Panc1 (cell line): Measurements from ENCODE around the gene SLFNL1. TPM values are rescaled to one million over a fixed set of nuclear protein-coding genes. Genes with fewer than 3 reads are reported as not detected.

Experiments
- ATAC-seq: fragments of 200-7000 bp; cut with Tn5 transposase; 2 replicates; pipeline ENCODE4 v1.9.1; 2020; ENCODE audit warnings: mild to moderate bottlenecking, moderate library complexity
- BruUV-seq: library from RNA; stranded (reverse); fragments of 400-500 nt; replicated peaks from 2 replicates; lab custom pipeline; 2021; lab: Mats Ljungman, UMichigan
- CTCF ChIA-PET: fragments of 300-600 bp; sonication (Branson Sonifier 250); formaldehyde crosslinking; loops from one replicate; lab custom pipeline; 2022; ENCODE audit warnings: antibody characterized with exemption; lab: Charles Lee
- POLR2A ChIA-PET: fragments of 300-600 bp; sonication (Branson Sonifier 250); formaldehyde crosslinking; loops from one replicate; lab custom pipeline; 2022; ENCODE audit warnings: antibody characterized with exemption; lab: Charles Lee
- DNase-seq: peaks from one replicate; pipeline ENCODE4 v3.0.0-alpha.2; 2010; ENCODE audit warnings: low read depth, low spot score
- H3K27ac ChIP-seq: 2 replicates; pipeline ENCODE4 v1.5.1; 2011; ENCODE audit warnings: mild to moderate bottlenecking, low read length, inconsistent platforms
- H3K27me3 ChIP-seq: fragments of 200-500 bp; sonication (Bioruptor generic); 2 replicates; pipeline ENCODE4 v1.6.0; 2014; ENCODE audit warnings: low read length, inconsistent platforms; ENCODE audit not compliant: control insufficient read depth, insufficient read depth
- H3K36me3 ChIP-seq: fragments of 200-500 bp; sonication (Bioruptor generic); 2 replicates; pipeline ENCODE4 v1.5.1; 2014; ENCODE audit warnings: inconsistent platforms, mild to moderate bottlenecking, low read length, moderate library complexity; ENCODE audit not compliant: control insufficient read depth, insufficient read depth
- H3K4me1 ChIP-seq: 2 replicates; pipeline ENCODE4 v1.5.1; 2011; ENCODE audit warnings: inconsistent platforms, mild to moderate bottlenecking, low read length, moderate library complexity; ENCODE audit not compliant: control insufficient read depth, insufficient read depth
- H3K4me3 ChIP-seq, 2 experiments: 2 replicates each; pipeline ENCODE4 v1.5.1; 2011 to 2012; ENCODE audit warnings: low read depth in 2 of 2, low read length in 2 of 2, mild to moderate bottlenecking in 2 of 2, inconsistent platforms in 1 of 2, moderate library complexity in 1 of 2
- H3K9me3 ChIP-seq: fragments of 200-500 bp; sonication (Bioruptor generic); 2 replicates; pipeline ENCODE4 v1.5.1; 2014; ENCODE audit warnings: low read depth, mild to moderate bottlenecking, inconsistent platforms, low read length, moderate library complexity; ENCODE audit not compliant: control insufficient read depth, insufficient read depth
- POLR2AphosphoS5 ChIP-seq: IDR thresholded peaks from 2 replicates; pipeline ENCODE4 v1.6.1; 2012; ENCODE audit warnings: mild to moderate bottlenecking, low read depth, low read length, moderate library complexity
- SIN3A ChIP-seq: IDR thresholded peaks from 2 replicates; pipeline ENCODE4 v1.6.1; 2012; ENCODE audit warnings: low read depth, mild to moderate bottlenecking, low read length, moderate library complexity, borderline replicate concordance; ENCODE audit not compliant: insufficient read depth
- TCF7L2 ChIP-seq: IDR thresholded peaks from 2 replicates; pipeline ENCODE4 v1.6.1; 2011; ENCODE audit warnings: mild to moderate bottlenecking, low read depth, low read length, inconsistent platforms
- in situ Hi-C: cut with HindIII; loops from 2 replicates; pipeline ENCODE4 v1.10.0; 2016; ENCODE audit warnings: low sequenced_read_pairs, low pct_unique_long_range_greater_than_20kb
- intact Hi-C: fragments of 100-400 bp; cut with micrococcal nuclease; formaldehyde crosslinking; loops from one replicate; pipeline ENCODE4 v1.10.0; 2022; ENCODE audit not compliant: unreplicated experiment
- total RNA-seq: library from RNA; stranded (reverse); gene quantifications from one replicate; pipeline ENCODE4 v1.2.1, GENCODE V29; 2021; ENCODE audit not compliant: unreplicated experiment
- TF ChIP-seq, protein P1 (sequence below), 2 experiments: IDR thresholded peaks; 2 replicates each; pipeline ENCODE4 v1.6.1; 2011 to 2012; ENCODE audit warnings: low read depth in 2 of 2, control low read depth in 1 of 2, low read length in 1 of 2, mild to moderate bottlenecking in 1 of 2, moderate library complexity in 1 of 2; ENCODE audit not compliant: insufficient read depth in 1 of 2
- TF ChIP-seq, protein P2 (sequence below): fragments of 450-650 bp; IDR thresholded peaks from 2 replicates; pipeline ENCODE4 v1.5.1; 2017; ENCODE audit warnings: mild to moderate bottlenecking

SLFNL1 gene
- total RNA-seq, 1 experiment from 2014 or later: 0.10 TPM

GRCh38 chr1:41015281-41015896, 6.1 kb downstream of the SLFNL1 start:
- no peak overlapping the region for H3K4me3 ChIP-seq
- ATAC-seq (no peak), DNase-seq (no peak)
- peaks cover 21% of the 10 kb centered on the region for H3K36me3 ChIP-seq
- peaks cover 20% of the 10 kb centered on the region for H3K4me1 ChIP-seq
- in situ Hi-C loops: no loop called here
- H3K27me3 ChIP-seq: no peaks in the 10 kb centered on the region
- intact Hi-C loops: no loop called here
- H3K9me3 ChIP-seq: no peaks in the 10 kb centered on the region
- H3K27ac ChIP-seq: no peak overlapping the region
- peak; percentile 27; the same call in 1 of the 2 replicates for TF ChIP-seq POLR2AphosphoS5
- TF ChIP-seq, protein P1, sequence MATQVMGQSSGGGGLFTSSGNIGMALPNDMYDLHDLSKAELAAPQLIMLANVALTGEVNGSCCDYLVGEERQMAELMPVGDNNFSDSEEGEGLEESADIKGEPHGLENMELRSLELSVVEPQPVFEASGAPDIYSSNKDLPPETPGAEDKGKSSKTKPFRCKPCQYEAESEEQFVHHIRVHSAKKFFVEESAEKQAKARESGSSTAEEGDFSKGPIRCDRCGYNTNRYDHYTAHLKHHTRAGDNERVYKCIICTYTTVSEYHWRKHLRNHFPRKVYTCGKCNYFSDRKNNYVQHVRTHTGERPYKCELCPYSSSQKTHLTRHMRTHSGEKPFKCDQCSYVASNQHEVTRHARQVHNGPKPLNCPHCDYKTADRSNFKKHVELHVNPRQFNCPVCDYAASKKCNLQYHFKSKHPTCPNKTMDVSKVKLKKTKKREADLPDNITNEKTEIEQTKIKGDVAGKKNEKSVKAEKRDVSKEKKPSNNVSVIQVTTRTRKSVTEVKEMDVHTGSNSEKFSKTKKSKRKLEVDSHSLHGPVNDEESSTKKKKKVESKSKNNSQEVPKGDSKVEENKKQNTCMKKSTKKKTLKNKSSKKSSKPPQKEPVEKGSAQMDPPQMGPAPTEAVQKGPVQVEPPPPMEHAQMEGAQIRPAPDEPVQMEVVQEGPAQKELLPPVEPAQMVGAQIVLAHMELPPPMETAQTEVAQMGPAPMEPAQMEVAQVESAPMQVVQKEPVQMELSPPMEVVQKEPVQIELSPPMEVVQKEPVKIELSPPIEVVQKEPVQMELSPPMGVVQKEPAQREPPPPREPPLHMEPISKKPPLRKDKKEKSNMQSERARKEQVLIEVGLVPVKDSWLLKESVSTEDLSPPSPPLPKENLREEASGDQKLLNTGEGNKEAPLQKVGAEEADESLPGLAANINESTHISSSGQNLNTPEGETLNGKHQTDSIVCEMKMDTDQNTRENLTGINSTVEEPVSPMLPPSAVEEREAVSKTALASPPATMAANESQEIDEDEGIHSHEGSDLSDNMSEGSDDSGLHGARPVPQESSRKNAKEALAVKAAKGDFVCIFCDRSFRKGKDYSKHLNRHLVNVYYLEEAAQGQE (IDR thresholded peaks at IDR 0.05; ENCODE audit: insufficient read depth in 1 of 2, low read depth in 2 of 2, low read length in 1 of 2): no peak
- POLR2A ChIA-PET: no interaction called here
- CTCF ChIA-PET: no interaction called here
- BruUV-seq: TSS peak; percentile 42

- no peak for ATAC-seq
- Histone ChIP-seq H3K27me3 (no peaks in the 10 kb centered on the region), H3K4me1 (peaks cover 15% of the 10 kb centered on the region), H3K4me3 (no peak overlapping the region), H3K27ac (no peak overlapping the region), H3K36me3 (peaks cover 26% of the 10 kb centered on the region), H3K9me3 (no peaks in the 10 kb centered on the region)
- in situ Hi-C loops: no loop called here
- no TSS peak for BruUV-seq
- ChIA-PET CTCF (no interaction called here), POLR2A (no interaction called here)
- DNase-seq: no peak
- TF ChIP-seq SIN3A (no peak), TCF7L2 (no peak)
- TF ChIP-seq, protein P2, sequence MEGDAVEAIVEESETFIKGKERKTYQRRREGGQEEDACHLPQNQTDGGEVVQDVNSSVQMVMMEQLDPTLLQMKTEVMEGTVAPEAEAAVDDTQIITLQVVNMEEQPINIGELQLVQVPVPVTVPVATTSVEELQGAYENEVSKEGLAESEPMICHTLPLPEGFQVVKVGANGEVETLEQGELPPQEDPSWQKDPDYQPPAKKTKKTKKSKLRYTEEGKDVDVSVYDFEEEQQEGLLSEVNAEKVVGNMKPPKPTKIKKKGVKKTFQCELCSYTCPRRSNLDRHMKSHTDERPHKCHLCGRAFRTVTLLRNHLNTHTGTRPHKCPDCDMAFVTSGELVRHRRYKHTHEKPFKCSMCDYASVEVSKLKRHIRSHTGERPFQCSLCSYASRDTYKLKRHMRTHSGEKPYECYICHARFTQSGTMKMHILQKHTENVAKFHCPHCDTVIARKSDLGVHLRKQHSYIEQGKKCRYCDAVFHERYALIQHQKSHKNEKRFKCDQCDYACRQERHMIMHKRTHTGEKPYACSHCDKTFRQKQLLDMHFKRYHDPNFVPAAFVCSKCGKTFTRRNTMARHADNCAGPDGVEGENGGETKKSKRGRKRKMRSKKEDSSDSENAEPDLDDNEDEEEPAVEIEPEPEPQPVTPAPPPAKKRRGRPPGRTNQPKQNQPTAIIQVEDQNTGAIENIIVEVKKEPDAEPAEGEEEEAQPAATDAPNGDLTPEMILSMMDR: no peak
- TF ChIP-seq, protein P1 (IDR thresholded peaks at IDR 0.05; ENCODE audit: insufficient read depth in 1 of 2, low read depth in 2 of 2, low read length in 1 of 2): no peak
- intact Hi-C loops: no loop called here
These were observed 6.7 kb downstream of the SLFNL1 start for GRCh38 chr1:41014871-41015270.
